Stimulated activated CD4-positive, alpha-beta T cell treated with anti-CD3 and anti-CD28 coated beads, Interleukin-1b, Interleukin-23, amount 100 ng/mL, for 24 hours (primary cell): ENCODE results near the gene GMCL1.
"Not testable (repeated sequence)": the region's sequence is repeated elsewhere in the genome, so short reads cannot be mapped to it uniquely, and the experiment has no call there.

Experiments used
- DNase-seq, 4 experiments: peaks; one replicate each; pipeline ENCODE4 v3.0.0-alpha.2; 2020; ENCODE audit warnings: low read depth in 4 of 4, low spot score in 1 of 4

GMCL1 gene

GRCh38 chr2:69807821-69808540 is 21.5 kb upstream of the GMCL1 start:
- no peak for DNase-seq

GRCh38 chr2:69810550-69810949 is 18.9 kb upstream of the GMCL1 start:
- no peak for DNase-seq

- DNase-seq, result no peak
These were observed 18.4 kb upstream of the GMCL1 start for GRCh38 chr2:69811018-69811417.

- no peak for DNase-seq
These were observed 17.9 kb upstream of the GMCL1 start for GRCh38 chr2:69811591-69811990.

- DNase-seq, result no peak
These were observed 13.7 kb upstream of the GMCL1 start for GRCh38 chr2:69815717-69816116.

- DNase-seq, result peak; percentile 25 to 59 (median 42)
These were observed 12.4 kb upstream of the GMCL1 start for GRCh38 chr2:69816923-69817542.

GRCh38 chr2:69817729-69818501 is 11.5 kb upstream of the GMCL1 start:
- DNase-seq, result no peak

- no peak for DNase-seq
These were observed 1.5 kb upstream of the GMCL1 start for GRCh38 chr2:69827796-69828540.

- no peak for DNase-seq
These were observed 563 bp upstream of the GMCL1 start for GRCh38 chr2:69828938-69829255.

- DNase-seq, result peak; percentile 4 to 13 (median 12)
These were observed 815 bp downstream of the GMCL1 start for GRCh38 chr2:69830045-69830905.

GRCh38 chr2:69830906-69831241 is 1.4 kb downstream of the GMCL1 start:
- not testable (repeated sequence) for DNase-seq

GRCh38 chr2:69831354-69831905 is 2.0 kb downstream of the GMCL1 start:
- no peak for DNase-seq

- no peak for DNase-seq
These were observed 4.3 kb downstream of the GMCL1 start for GRCh38 chr2:69833752-69834151.

GRCh38 chr2:69835666-69836065 is 6.2 kb downstream of the GMCL1 start:
- no peak for DNase-seq

GRCh38 chr2:69836316-69836715 is 6.9 kb downstream of the GMCL1 start:
- no peak for DNase-seq

- no peak for DNase-seq
These were observed 8.1 kb downstream of the GMCL1 start for GRCh38 chr2:69837533-69837932.

- no peak for DNase-seq
These were observed 14.5 kb downstream of the GMCL1 start for GRCh38 chr2:69843993-69844392.

- DNase-seq, result no peak
These were observed 15.1 kb downstream of the GMCL1 start for GRCh38 chr2:69844560-69844959.

GRCh38 chr2:69846182-69847067 is 17.0 kb downstream of the GMCL1 start:
- no peak for DNase-seq
